Lower leg skin (tissue), 3 donors: ENCODE data around the gene ARHGAP12.

Experiments used
- CTCF ChIP-seq, 3 donors: fragments of 450-650 bp; IDR thresholded peaks; one replicate each; pipeline ENCODE4 v1.5.1; 2016; ENCODE audit warnings: antibody characterized with exemption in 3 of 3, mild to moderate bottlenecking in 3 of 3, moderate library complexity in 2 of 3
- POLR2A ChIP-seq, 2 donors: fragments of 450-650 bp; IDR thresholded peaks; one replicate each; pipeline ENCODE4 v1.6.1; 2016 to 2017; ENCODE audit warnings: antibody characterized with exemption in 2 of 2, mild to moderate bottlenecking in 1 of 2, moderate library complexity in 1 of 2

- TF ChIP-seq CTCF (IDR thresholded peaks at IDR 0.05) (no peak), POLR2A (IDR thresholded peaks at IDR 0.05) (no peak)
Observed at GRCh38 chr10:31918671-31919409, 9.8 kb downstream of the ARHGAP12 start.
